ENCODE data around the gene OR6V1.

- no peak for TF ChIP-seq CTCF (IDR thresholded peaks at IDR 0.05; ENCODE audit: low read length)
- TF ChIP-seq EZH2 (IDR thresholded peaks at IDR 0.05; ENCODE audit: borderline replicate concordance, low read length), result no peak
Observed at GRCh38 chr7:143027683-143028082, 24.5 kb upstream of the OR6V1 start.
